Measurements from ENCODE around the gene GJC2.

- TF ChIP-seq CTCF (IDR thresholded peaks at IDR 0.05): no peak
- TF ChIP-seq EZH2 (IDR thresholded peaks at IDR 0.05; ENCODE audit: borderline replicate concordance, insufficient read depth, low read depth, low read length, poor library complexity, severe bottlenecking): no peak
These were observed 34.4 kb downstream of the GJC2 start for GRCh38 chr1:228184152-228184551.
